K562 (cell line): Measurements from ENCODE around the gene RHBDD1. TPM values are rescaled to one million over a fixed set of nuclear protein-coding genes. Genes with fewer than 3 reads are reported as not detected.

Experiments used
- ATAC-seq: fragments of 200-7000 bp; cut with Tn5 transposase; 3 replicates; pipeline ENCODE4 v1.9.1; 2020; ENCODE audit warnings: moderate library complexity
- BruUV-seq: library from RNA; stranded (reverse); fragments of 400-500 nt; replicated peaks from 2 replicates; lab custom pipeline; 2021; lab: Mats Ljungman, UMichigan
- CTCF ChIA-PET: fragments of 300-600 bp; formaldehyde crosslinking; extraction: SDS; loops from one replicate; lab custom pipeline; 2021; ENCODE audit warnings: low intra/inter-chr PET ratio; lab: Yijun Ruan, JAX
- POLR2A ChIA-PET: fragments of 300-600, 350-650 bp; sonication (Branson Sonifier 250); formaldehyde crosslinking; extraction: SDS; loops from one replicate; lab custom pipeline; 2021; ENCODE audit warnings: antibody characterized with exemption, inconsistent platforms; lab: Yijun Ruan, JAX
- DNase-seq, 4 experiments: peaks; one replicate each; pipeline versions ENCODE4 v3.0.0 to v3.0.0-alpha.2; 2011 to 2018; ENCODE audit warnings: low spot score in 3 of 4, mixed read lengths in 3 of 4; ENCODE audit errors: extremely low read depth in 1 of 4
- FAIRE-seq: peaks from 2 replicates; lab custom pipeline; 2011; peaks lifted over from hg19 to GRCh38; lab: Jason Lieb, UNC
- H2AFZ ChIP-seq: 2 replicates; pipeline ENCODE4 v1.6.0; 2011; ENCODE audit warnings: low read depth, low read length, control low read depth, inconsistent platforms
- H3K27ac ChIP-seq: fragments of 200-600 bp; 3 replicates; pipeline ENCODE4 v1.8.0; 2011; ENCODE audit warnings: low read depth, mild to moderate bottlenecking, control low read depth, inconsistent platforms, low read length, moderate library complexity, mixed read lengths; ENCODE audit errors: extremely low read depth
- H3K27me3 ChIP-seq, 2 experiments: fragments of 300-600 bp in 1 of 2; 2 replicates in 1 of 2; 3 replicates in 1 of 2; pipeline versions ENCODE4 v1.6.0 to v1.8.0; 2011; ENCODE audit warnings: inconsistent platforms in 2 of 2, low read length in 2 of 2, mild to moderate bottlenecking in 1 of 2, mixed read lengths in 1 of 2, moderate library complexity in 1 of 2; ENCODE audit not compliant: control insufficient read depth in 2 of 2, insufficient read depth in 2 of 2
- H3K36me3 ChIP-seq: fragments of 300-600 bp; 3 replicates; pipeline ENCODE4 v1.8.0; 2011; ENCODE audit warnings: mild to moderate bottlenecking, low read length, inconsistent platforms; ENCODE audit not compliant: control insufficient read depth, insufficient read depth
- H3K4me1 ChIP-seq, 2 experiments: fragments of 200-600 bp in 1 of 2; replicated peaks in 1 of 2; 2 replicates in 1 of 2; 3 replicates in 1 of 2; pipeline versions ENCODE4 v1.5.1 to v1.8.0; 2011; ENCODE audit warnings: inconsistent platforms in 2 of 2, low read length in 2 of 2, mild to moderate bottlenecking in 1 of 2, mixed read lengths in 1 of 2, moderate library complexity in 1 of 2; ENCODE audit not compliant: control insufficient read depth in 2 of 2, insufficient read depth in 2 of 2
- H3K4me2 ChIP-seq: 2 replicates; pipeline ENCODE4 v1.6.1; 2011; ENCODE audit warnings: low read length, control low read depth, inconsistent platforms, mixed read lengths; ENCODE audit not compliant: insufficient read depth
- H3K4me3 ChIP-seq: fragments of 200-600 bp; sonication (generic), shearing (Covaris generic); 2 replicates; pipeline ENCODE4 v1.5.1; 2016; ENCODE audit warnings: control low read depth, inconsistent platforms
- H3K79me2 ChIP-seq: fragments of 200-600 bp; 3 replicates; pipeline ENCODE4 v1.8.0; 2011; ENCODE audit warnings: low read length, inconsistent platforms; ENCODE audit not compliant: control insufficient read depth, insufficient read depth
- H3K9ac ChIP-seq, 2 experiments: 2 replicates each; pipeline versions ENCODE4 v1.6.0 to v1.6.1; 2011; ENCODE audit warnings: low read depth in 2 of 2, low read length in 2 of 2, control low read depth in 1 of 2, inconsistent platforms in 1 of 2, mild to moderate bottlenecking in 1 of 2, mixed read lengths in 1 of 2; ENCODE audit not compliant: insufficient read depth in 1 of 2
- H3K9me1 ChIP-seq: one replicate; pipeline ENCODE4 v1.6.0; 2011; ENCODE audit warnings: inconsistent platforms, mild to moderate bottlenecking, low read length, moderate library complexity; ENCODE audit not compliant: control insufficient read depth, insufficient read depth
- H3K9me3 ChIP-seq: replicated peaks from 2 replicates; pipeline ENCODE4 v1.5.1; 2011; ENCODE audit warnings: low read depth, low read length, inconsistent platforms; ENCODE audit not compliant: control insufficient read depth, insufficient read depth
- H4K20me1 ChIP-seq: replicated peaks from 2 replicates; pipeline ENCODE4 v1.6.1; 2011; ENCODE audit warnings: low read length, inconsistent platforms, mixed read lengths; ENCODE audit not compliant: control insufficient read depth, insufficient read depth
- CBFA2T3 ChIP-seq: fragments of 450-650 bp; IDR thresholded peaks from 2 replicates; pipeline ENCODE4 v1.6.1; 2017
- CREM ChIP-seq: IDR thresholded peaks from 2 replicates; pipeline ENCODE4 v1.6.1; 2014; ENCODE audit warnings: antibody characterized with exemption, low read depth
- CTBP1 ChIP-seq: fragments of 450-650 bp; IDR thresholded peaks from 2 replicates; pipeline ENCODE4 v1.6.1; 2016; ENCODE audit warnings: borderline replicate concordance
- HLTF ChIP-seq: fragments of 450-650 bp; IDR thresholded peaks from 2 replicates; pipeline ENCODE4 v1.6.1; 2016
- IFI16 ChIP-seq: fragments of 250-450 bp; sonication (Bioruptor Pico); IDR thresholded peaks from 2 replicates; pipeline ENCODE4 v2.1.2; 2022; ENCODE audit warnings: mild to moderate bottlenecking, inconsistent platforms
- MEIS2 ChIP-seq: fragments of 450-650 bp; IDR thresholded peaks from 2 replicates; pipeline ENCODE4 v1.6.1; 2014; ENCODE audit warnings: mild to moderate bottlenecking; ENCODE audit not compliant: partially characterized antibody
- NRF1 ChIP-seq, 2 experiments: fragments of 450-650 bp; IDR thresholded peaks in 1 of 2; conservative IDR thresholded peaks in 1 of 2; 2 replicates each; pipeline ENCODE4 v1.6.1; 2014; ENCODE audit warnings: mild to moderate bottlenecking in 2 of 2
- SNIP1 ChIP-seq: fragments of 450-650 bp; IDR thresholded peaks from 2 replicates; pipeline ENCODE4 v1.7.1; 2017; ENCODE audit warnings: low read depth, mild to moderate bottlenecking
- SREBF1 ChIP-seq: fragments of 150-350 bp; IDR thresholded peaks from 2 replicates; pipeline ENCODE4 v1.6.1; 2014; ENCODE audit warnings: antibody characterized with exemption, low read depth, low read length, borderline replicate concordance
- XRCC4 ChIP-seq: IDR thresholded peaks from one replicate; pipeline ENCODE4 v1.6.1; 2011; ENCODE audit not compliant: insufficient read depth, insufficient read length; ENCODE audit errors: extremely low read depth
- ZKSCAN3 ChIP-seq: fragments of 250-450 bp; sonication (Bioruptor Pico); IDR thresholded peaks from 2 replicates; pipeline ENCODE4 v1.4.0; 2020
- ZNF124 ChIP-seq: sonication (generic); formaldehyde crosslinking; IDR thresholded peaks from 2 replicates; pipeline ENCODE4 v1.8.1; 2022; ENCODE audit warnings: missing genetic modification reagents
- ZNF830 ChIP-seq: fragments of 250-450 bp; sonication (Bioruptor Pico); IDR thresholded peaks from 2 replicates; pipeline ENCODE4 v1.5.0; 2021; ENCODE audit warnings: mild to moderate bottlenecking
- WGBS: fragments of 100-300 bp; shearing (Covaris generic); methylation state at CpG from one replicate; pipeline ENCODE4 v1.1.6; 2016; ENCODE audit warnings: low coverage, mixed read lengths; ENCODE audit not compliant: insufficient coverage; ENCODE audit errors: missing lambda C conversion rate; 5-methylcytosine and 5-hydroxymethylcytosine counted together
- in situ Hi-C: fragments of 300-500 bp; cut with MboI; formaldehyde crosslinking; loops from 4 replicates; pipeline ENCODE4 v1.15.0; 2018; ENCODE audit warnings: inconsistent platforms, mixed read lengths
- intact Hi-C: fragments of 100-400 bp; cut with micrococcal nuclease; formaldehyde crosslinking; loops from 2 replicates; pipeline ENCODE4 v1.14.2; 2022
- polyA plus RNA-seq, 8 experiments: library from polyadenylated mRNA; depleted of rRNA in 4 of 8; stranded (reverse) in 5 of 8; unstranded in 3 of 8; fragments of >200 nt; fragmentation: Nextera tagmentation in 2 of 8; fragmentation: Illumina TruSeq in 1 of 8; extraction: Ambion mirVana in 2 of 8; extraction: Trizol in 1 of 8; gene quantifications; 2 replicates each; pipeline versions ENCODE4 v1.2.1 to v1.2.3, GENCODE V29; 2011 to 2014; ENCODE audit warnings: inconsistent platforms in 1 of 8, missing spikeins in 1 of 8
- total RNA-seq, 7 experiments: library from RNA; depleted of rRNA in 6 of 7; stranded (reverse); fragments of >200 nt in 6 of 7; fragmentation: Illumina TruSeq in 2 of 7; extraction: Trizol in 2 of 7; gene quantifications; 2 replicates each; pipeline versions ENCODE4 v1.2.1 to v1.2.3, GENCODE V29; 2011 to 2021; ENCODE audit warnings: low replicate concordance in 1 of 7
- TF ChIP-seq, protein P1 (sequence below), 2 experiments: fragments of 450-650 bp in 1 of 2; sonication (generic) in 1 of 2; formaldehyde crosslinking in 1 of 2; IDR thresholded peaks; 2 replicates each; pipeline versions ENCODE4 v1.7.1 to v1.9.0; 2016 to 2022; ENCODE audit warnings: inconsistent platforms in 1 of 2, mild to moderate bottlenecking in 1 of 2, missing genetic modification reagents in 1 of 2
- TF ChIP-seq, protein P2 (sequence below): sonication (generic); formaldehyde crosslinking; IDR thresholded peaks from 2 replicates; pipeline ENCODE4 v1.8.1; 2022; ENCODE audit warnings: missing genetic modification reagents

RHBDD1 gene
- total and polyA plus RNA-seq, 9 of the 15 experiments (the other 6 are each of a cell fraction or from before 2014, with no cell fraction given), result 4.8 to 34.8 (median 15.6) TPM

- no peaks in the 10 kb centered on the region for H3K36me3 ChIP-seq
- DNase-seq (no peak), ATAC-seq (no peak), FAIRE-seq (no peak)
- H3K9ac ChIP-seq, result no peak overlapping the region
- no peak overlapping the region for H2AFZ ChIP-seq
- no TSS peak for BruUV-seq
- intact Hi-C loops (no loop called here), in situ Hi-C loops (no loop called here)
- WGBS, result 30% methylated on average over 4 of the region's 4 CpGs
- H3K9me1 ChIP-seq, result no peaks in the 10 kb centered on the region
- no peaks in the 10 kb centered on the region for H3K79me2 ChIP-seq
- no peaks in the 10 kb centered on the region; the same call in 1 of the 2 replicates for H3K9me3 ChIP-seq
- no peak for TF ChIP-seq ZNF124 (CRISPR knock-in tag)
- no peak for TF ChIP-seq SREBF1
- TF ChIP-seq SNIP1, result no peak
- TF ChIP-seq CREM, result no peak
- no peak for TF ChIP-seq HLTF
- TF ChIP-seq MEIS2, result no peak
- no peak for TF ChIP-seq XRCC4
- TF ChIP-seq, protein P1, sequence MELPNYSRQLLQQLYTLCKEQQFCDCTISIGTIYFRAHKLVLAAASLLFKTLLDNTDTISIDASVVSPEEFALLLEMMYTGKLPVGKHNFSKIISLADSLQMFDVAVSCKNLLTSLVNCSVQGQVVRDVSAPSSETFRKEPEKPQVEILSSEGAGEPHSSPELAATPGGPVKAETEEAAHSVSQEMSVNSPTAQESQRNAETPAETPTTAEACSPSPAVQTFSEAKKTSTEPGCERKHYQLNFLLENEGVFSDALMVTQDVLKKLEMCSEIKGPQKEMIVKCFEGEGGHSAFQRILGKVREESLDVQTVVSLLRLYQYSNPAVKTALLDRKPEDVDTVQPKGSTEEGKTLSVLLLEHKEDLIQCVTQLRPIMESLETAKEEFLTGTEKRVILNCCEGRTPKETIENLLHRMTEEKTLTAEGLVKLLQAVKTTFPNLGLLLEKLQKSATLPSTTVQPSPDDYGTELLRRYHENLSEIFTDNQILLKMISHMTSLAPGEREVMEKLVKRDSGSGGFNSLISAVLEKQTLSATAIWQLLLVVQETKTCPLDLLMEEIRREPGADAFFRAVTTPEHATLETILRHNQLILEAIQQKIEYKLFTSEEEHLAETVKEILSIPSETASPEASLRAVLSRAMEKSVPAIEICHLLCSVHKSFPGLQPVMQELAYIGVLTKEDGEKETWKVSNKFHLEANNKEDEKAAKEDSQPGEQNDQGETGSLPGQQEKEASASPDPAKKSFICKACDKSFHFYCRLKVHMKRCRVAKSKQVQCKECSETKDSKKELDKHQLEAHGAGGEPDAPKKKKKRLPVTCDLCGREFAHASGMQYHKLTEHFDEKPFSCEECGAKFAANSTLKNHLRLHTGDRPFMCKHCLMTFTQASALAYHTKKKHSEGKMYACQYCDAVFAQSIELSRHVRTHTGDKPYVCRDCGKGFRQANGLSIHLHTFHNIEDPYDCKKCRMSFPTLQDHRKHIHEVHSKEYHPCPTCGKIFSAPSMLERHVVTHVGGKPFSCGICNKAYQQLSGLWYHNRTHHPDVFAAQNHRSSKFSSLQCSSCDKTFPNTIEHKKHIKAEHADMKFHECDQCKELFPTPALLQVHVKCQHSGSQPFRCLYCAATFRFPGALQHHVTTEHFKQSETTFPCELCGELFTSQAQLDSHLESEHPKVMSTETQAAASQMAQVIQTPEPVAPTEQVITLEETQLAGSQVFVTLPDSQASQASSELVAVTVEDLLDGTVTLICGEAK (IDR thresholded peaks at IDR 0.05), result no peak
- TF ChIP-seq, protein P1 (CRISPR knock-in tag; IDR thresholded peaks at IDR 0.05), result no peak
- TF ChIP-seq CBFA2T3, result no peak
- no peak for TF ChIP-seq IFI16
- TF ChIP-seq ZKSCAN3 (CRISPR knock-in tag), result no peak
- TF ChIP-seq, protein P2, sequence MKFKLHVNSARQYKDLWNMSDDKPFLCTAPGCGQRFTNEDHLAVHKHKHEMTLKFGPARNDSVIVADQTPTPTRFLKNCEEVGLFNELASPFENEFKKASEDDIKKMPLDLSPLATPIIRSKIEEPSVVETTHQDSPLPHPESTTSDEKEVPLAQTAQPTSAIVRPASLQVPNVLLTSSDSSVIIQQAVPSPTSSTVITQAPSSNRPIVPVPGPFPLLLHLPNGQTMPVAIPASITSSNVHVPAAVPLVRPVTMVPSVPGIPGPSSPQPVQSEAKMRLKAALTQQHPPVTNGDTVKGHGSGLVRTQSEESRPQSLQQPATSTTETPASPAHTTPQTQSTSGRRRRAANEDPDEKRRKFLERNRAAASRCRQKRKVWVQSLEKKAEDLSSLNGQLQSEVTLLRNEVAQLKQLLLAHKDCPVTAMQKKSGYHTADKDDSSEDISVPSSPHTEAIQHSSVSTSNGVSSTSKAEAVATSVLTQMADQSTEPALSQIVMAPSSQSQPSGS (CRISPR knock-in tag), result no peak
- TF ChIP-seq CTBP1, result no peak
- no peak for TF ChIP-seq NRF1 (conservative IDR thresholded peaks at IDR 0.05 in 1 of 2, IDR thresholded peaks at IDR 0.05 in 1 of 2)
- TF ChIP-seq ZNF830, result no peak
- peaks cover 0 to 5% of the 10 kb centered on the region in 2 experiments; a peak in 1 of 5 replicates for H3K27me3 ChIP-seq
- H4K20me1 ChIP-seq, result no peaks in the 10 kb centered on the region
- no peak overlapping the region for H3K27ac ChIP-seq
- ChIA-PET CTCF (no interaction called here), POLR2A (no interaction called here)
- H3K4me3 ChIP-seq, result no peak overlapping the region
- H3K4me1 ChIP-seq, result peaks cover 0 to 29% of the 10 kb centered on the region in 2 experiments; a peak in 3 of 5 replicates
- H3K4me2 ChIP-seq, result no peak overlapping the region
These were observed 41.6 kb upstream of the RHBDD1 start for GRCh38 chr2:226794196-226794661.
